Transverse colon (tissue), 4 donors: ENCODE measurements around the gene SCAPER. TPM values are rescaled to one million over a fixed set of nuclear protein-coding genes. Genes with fewer than 3 reads are reported as not detected.

Source experiments
- DNase-seq: peaks from one replicate; pipeline ENCODE4 v3.0.0-alpha.2; 2019
- H3K27ac ChIP-seq, 4 donors: fragments of 200-600 bp; sonication (generic); 2 replicates each; pipeline ENCODE4 v1.5.1; 2016 to 2018; ENCODE audit warnings: inconsistent platforms in 4 of 4
- H3K27me3 ChIP-seq: fragments of 200-600 bp; sonication (generic); 2 replicates; pipeline ENCODE4 v1.5.1; 2017; ENCODE audit warnings: inconsistent platforms
- H3K36me3 ChIP-seq, 4 donors: fragments of 200-600 bp; sonication (generic); 2 replicates each; pipeline ENCODE4 v1.5.1; 2017 to 2019; ENCODE audit warnings: inconsistent platforms in 4 of 4
- H3K4me1 ChIP-seq, 4 donors: fragments of 200-600 bp; sonication (generic); 2 replicates each; pipeline ENCODE4 v1.5.1; 2017 to 2020; ENCODE audit warnings: inconsistent platforms in 4 of 4
- H3K4me3 ChIP-seq, 4 donors: fragments of 200-600 bp; sonication (generic); 1 replicate in 1 of 4; 2 replicates in 3 of 4; pipeline versions ENCODE4 v1.5.1 to v1.6.1; 2017 to 2019; ENCODE audit warnings: inconsistent platforms in 4 of 4
- H3K9me3 ChIP-seq, 2 donors: fragments of 200-600 bp; sonication (generic); 2 replicates each; pipeline ENCODE4 v1.5.1; 2017 to 2019; ENCODE audit warnings: inconsistent platforms in 2 of 2
- CTCF ChIP-seq, 5 experiments: fragments of 200-600 bp in 3 of 5; fragments of 450-650 bp in 2 of 5; sonication (generic) in 3 of 5; IDR thresholded peaks; 1 replicate in 2 of 5; 2 replicates in 3 of 5; pipeline ENCODE4 v1.5.1; 2016 to 2017; ENCODE audit warnings: antibody characterized with exemption in 5 of 5, inconsistent platforms in 3 of 5, mild to moderate bottlenecking in 2 of 5, moderate library complexity in 1 of 5
- EP300 ChIP-seq: sonication (generic); formaldehyde crosslinking; IDR thresholded peaks from one replicate; pipeline ENCODE4 v1.6.1; 2017; ENCODE audit warnings: antibody characterized with exemption, low read depth
- POLR2A ChIP-seq: fragments of 450-650 bp; IDR thresholded peaks from one replicate; pipeline ENCODE4 v1.6.1; 2016; ENCODE audit warnings: antibody characterized with exemption, mild to moderate bottlenecking, moderate library complexity
- POLR2AphosphoS5 ChIP-seq, 3 donors: sonication (generic); formaldehyde crosslinking; IDR thresholded peaks; one replicate each; pipeline ENCODE4 v1.6.1; 2016; ENCODE audit warnings: antibody characterized with exemption in 3 of 3
- WGBS, 2 donors: methylation state at CpG; one replicate each; pipeline ENCODE4 v1.1.5; 2018; ENCODE audit warnings: low coverage in 1 of 2; 5-methylcytosine and 5-hydroxymethylcytosine counted together
- in situ Hi-C, 4 donors: fragments of 200-750 bp; cut with MboI; loops; one replicate each; pipeline versions ENCODE4 v1.15.0 to v1.15.1; 2017; ENCODE audit warnings: low sequenced_read_pairs in 3 of 4, low pct_ligation_motif_present in 1 of 4, low pct_unique_long_range_greater_than_20kb in 1 of 4
- intact Hi-C: fragments of 100-400 bp; cut with DNase I; formaldehyde crosslinking; loops from one replicate; pipeline ENCODE4 v1.15.1; 2023; ENCODE audit warnings: low total_unique reads
- total RNA-seq, 4 donors: library from RNA; depleted of rRNA; stranded (reverse); fragments of >200 nt; gene quantifications; one replicate each; pipeline ENCODE4 v1.1.0, GENCODE V29; 2016

SCAPER gene
- total RNA-seq, 4 donors from 2014 or later, result 31.8 to 121 (median 48.7) TPM

- no peaks in the 10 kb centered on the region for H3K36me3 ChIP-seq
- intact Hi-C loops, result no loop called here
- no peak for DNase-seq
- peaks cover 0 to 9% (median 2%) of the 10 kb centered on the region in 4 donors for H3K4me1 ChIP-seq
- no peak overlapping the region for H3K27ac ChIP-seq
- H3K4me3 ChIP-seq, result no peak overlapping the region
- no peaks in the 10 kb centered on the region for H3K9me3 ChIP-seq
- in situ Hi-C loops, result loop anchor here in 1 of 4 donors (25.0 kb wide), 1 partner anchor 680 kb away; no protein-coding TSS in a partner anchor
- peak; percentile 28 to 41 (median 40) for TF ChIP-seq CTCF (IDR thresholded peaks at IDR 0.05)
- no peak for TF ChIP-seq EP300
- TF ChIP-seq POLR2AphosphoS5 (IDR thresholded peaks at IDR 0.05), result no peak
- H3K27me3 ChIP-seq, result no peaks in the 10 kb centered on the region
Observed at GRCh38 chr15:76866716-76867321, 38.3 kb downstream of the SCAPER start.

GRCh38 chr15:76866008-76866407 lies 39.1 kb downstream of the SCAPER start:
- intact Hi-C loops (no loop called here), in situ Hi-C loops (loop anchor here in 1 of 4 donors (25.0 kb wide), 1 partner anchor 679 kb away; no protein-coding TSS in a partner anchor)
- Histone ChIP-seq H3K9me3 (no peaks in the 10 kb centered on the region), H3K4me1 (peaks cover 0 to 9% (median 2%) of the 10 kb centered on the region in 4 donors), H3K36me3 (no peaks in the 10 kb centered on the region), H3K27ac (no peak overlapping the region), H3K4me3 (no peak overlapping the region), H3K27me3 (no peaks in the 10 kb centered on the region)
- TF ChIP-seq POLR2AphosphoS5 (IDR thresholded peaks at IDR 0.05) (no peak), CTCF (IDR thresholded peaks at IDR 0.05) (no peak), EP300 (no peak)
- no peak for DNase-seq
- WGBS, 2 donors, result 83 to 88% methylated on average over 2 of the region's 2 CpGs

GRCh38 chr15:76865548-76865991 lies 39.6 kb downstream of the SCAPER start:
- Histone ChIP-seq H3K4me1 (peaks cover 0 to 9% (median 2%) of the 10 kb centered on the region in 4 donors), H3K27ac (no peak overlapping the region), H3K27me3 (no peaks in the 10 kb centered on the region), H3K36me3 (no peaks in the 10 kb centered on the region), H3K9me3 (no peaks in the 10 kb centered on the region), H3K4me3 (no peak overlapping the region)
- no peak for DNase-seq
- TF ChIP-seq POLR2AphosphoS5 (IDR thresholded peaks at IDR 0.05), result no peak
- no peak for TF ChIP-seq POLR2A
- no peak for TF ChIP-seq CTCF (IDR thresholded peaks at IDR 0.05)
- no peak for TF ChIP-seq EP300
- intact Hi-C loops (no loop called here), in situ Hi-C loops (loop anchor here in 1 of 4 donors (25.0 kb wide), 1 partner anchor 678 kb away; no protein-coding TSS in a partner anchor)
- 60 to 76% methylated on average over 3 to 4 of the region's 4 CpGs for WGBS, 2 donors

- intact Hi-C loops, result no loop called here
- no peak for DNase-seq
- Histone ChIP-seq H3K4me1 (peaks cover 0 to 9% (median 2%) of the 10 kb centered on the region in 4 donors), H3K36me3 (no peaks in the 10 kb centered on the region), H3K9me3 (no peaks in the 10 kb centered on the region), H3K4me3 (no peak overlapping the region), H3K27me3 (no peaks in the 10 kb centered on the region), H3K27ac (no peak overlapping the region)
- TF ChIP-seq POLR2AphosphoS5 (IDR thresholded peaks at IDR 0.05), result no peak
- no peak for TF ChIP-seq POLR2A
- no peak for TF ChIP-seq CTCF (IDR thresholded peaks at IDR 0.05)
- TF ChIP-seq EP300, result no peak
- in situ Hi-C loops, result loop anchor here in 1 of 4 donors (25.0 kb wide), 1 partner anchor 677 kb away; no protein-coding TSS in a partner anchor
Observed at GRCh38 chr15:76864586-76864985, 40.6 kb downstream of the SCAPER start.
